Measurements from ENCODE around the gene MYO18B. TPM values are rescaled to one million over a fixed set of nuclear protein-coding genes. Genes with fewer than 3 reads are reported as not detected.

The MYO18B gene
- total RNA-seq, 1 donor from 2014 or later = 1.1 TPM

DNA sequence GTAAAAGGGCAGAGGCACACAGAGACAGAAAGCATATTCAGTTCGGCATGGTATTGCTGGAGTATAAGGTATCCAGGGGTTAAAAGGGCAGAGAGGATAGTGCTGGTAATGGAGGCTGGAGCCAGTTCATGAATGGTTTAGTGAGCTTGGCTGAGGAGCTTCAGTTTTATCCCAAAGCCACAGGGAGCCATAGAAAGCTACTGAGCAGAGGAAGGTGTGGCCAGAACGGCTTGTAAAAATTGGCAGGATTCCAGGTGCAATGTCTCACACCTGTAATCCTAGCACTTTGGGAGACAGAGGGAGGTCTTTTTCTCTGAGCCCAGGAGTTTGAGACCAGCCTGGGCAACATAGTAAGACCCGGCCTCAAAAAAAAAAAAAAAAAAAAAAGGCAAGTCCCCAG, 186.1 kb downstream of the MYO18B start:
- Mint-ChIP-seq H3K4me1 (ENCODE audit: low read depth) (no peaks in the 10 kb centered on the region), H3K36me3 (ENCODE audit: low read depth) (no peaks in the 10 kb centered on the region), H3K4me3 (no peak overlapping the region), H3K9me3 (no peaks in the 10 kb centered on the region), H3K27me3 (ENCODE audit: insufficient read depth) (peaks cover 9% of the 10 kb centered on the region), H3K27ac (no peak overlapping the region)
- no peak for DNase-seq (ENCODE audit: low spot score)
- intact Hi-C loops (cut with micrococcal nuclease) = no loop called here

DNA sequence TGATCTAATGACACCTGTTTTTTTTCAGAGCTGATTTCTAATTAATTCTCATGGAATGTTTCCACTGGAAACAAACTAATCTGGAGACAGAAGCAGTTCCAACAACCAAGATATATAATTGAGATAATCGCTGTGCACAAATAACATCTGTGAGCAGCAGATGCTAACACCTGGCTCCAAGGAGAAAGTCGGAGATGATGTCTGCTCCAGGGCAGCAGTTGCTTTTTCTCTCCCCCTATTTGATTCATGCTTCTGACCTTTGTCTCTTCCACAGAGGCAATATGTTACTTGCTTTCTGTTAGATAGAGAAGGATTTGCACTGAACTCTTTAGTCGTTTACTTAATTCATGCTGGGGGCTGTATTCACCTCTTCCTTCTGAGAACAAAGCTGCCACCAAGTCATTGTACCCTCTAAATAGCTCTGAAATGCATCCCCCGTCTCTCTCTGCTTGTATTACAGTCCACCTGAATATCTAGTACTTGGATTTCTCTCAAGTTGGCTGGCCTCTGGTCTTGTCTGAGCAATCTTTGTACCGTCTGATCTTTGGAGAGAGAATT, 187.4 kb downstream of the MYO18B start:
- Mint-ChIP-seq H3K9me3 (peaks cover 4% of the 10 kb centered on the region), H3K27me3 (ENCODE audit: insufficient read depth) (peaks cover 8% of the 10 kb centered on the region), H3K4me3 (no peak overlapping the region), H3K27ac (no peak overlapping the region), H3K36me3 (ENCODE audit: low read depth) (no peaks in the 10 kb centered on the region), H3K4me1 (ENCODE audit: low read depth) (no peaks in the 10 kb centered on the region)
- no peak for DNase-seq (ENCODE audit: low spot score)
- intact Hi-C loops (cut with micrococcal nuclease) = no loop called here

DNA sequence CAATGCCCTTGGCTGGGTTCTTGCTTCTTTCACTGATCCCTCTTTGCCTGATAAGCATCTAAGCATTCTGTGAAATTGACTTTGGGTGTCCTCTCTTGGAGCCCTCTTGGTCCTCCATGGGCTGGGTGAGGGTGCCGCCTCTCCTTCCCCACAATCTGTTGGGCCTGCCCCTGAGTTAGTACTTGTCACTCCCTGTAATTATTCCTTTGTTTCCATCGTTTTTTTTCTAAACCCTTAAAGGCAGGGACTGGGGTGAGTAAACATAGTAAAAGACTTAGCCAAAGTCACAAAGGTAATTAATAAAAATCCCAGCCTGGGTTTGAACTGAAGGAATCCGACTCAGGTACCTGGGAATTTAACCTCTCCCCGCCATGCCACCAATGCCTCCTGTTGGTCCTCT, 188.1 kb downstream of the MYO18B start:
- Mint-ChIP-seq H3K9me3 (peaks cover 4% of the 10 kb centered on the region), H3K27me3 (ENCODE audit: insufficient read depth) (peaks cover 4% of the 10 kb centered on the region), H3K27ac (no peak overlapping the region), H3K4me3 (no peak overlapping the region), H3K4me1 (ENCODE audit: low read depth) (no peaks in the 10 kb centered on the region), H3K36me3 (ENCODE audit: low read depth) (no peaks in the 10 kb centered on the region)
- intact Hi-C loops (cut with micrococcal nuclease) = no loop called here
- DNase-seq (ENCODE audit: low spot score) = no peak

DNA sequence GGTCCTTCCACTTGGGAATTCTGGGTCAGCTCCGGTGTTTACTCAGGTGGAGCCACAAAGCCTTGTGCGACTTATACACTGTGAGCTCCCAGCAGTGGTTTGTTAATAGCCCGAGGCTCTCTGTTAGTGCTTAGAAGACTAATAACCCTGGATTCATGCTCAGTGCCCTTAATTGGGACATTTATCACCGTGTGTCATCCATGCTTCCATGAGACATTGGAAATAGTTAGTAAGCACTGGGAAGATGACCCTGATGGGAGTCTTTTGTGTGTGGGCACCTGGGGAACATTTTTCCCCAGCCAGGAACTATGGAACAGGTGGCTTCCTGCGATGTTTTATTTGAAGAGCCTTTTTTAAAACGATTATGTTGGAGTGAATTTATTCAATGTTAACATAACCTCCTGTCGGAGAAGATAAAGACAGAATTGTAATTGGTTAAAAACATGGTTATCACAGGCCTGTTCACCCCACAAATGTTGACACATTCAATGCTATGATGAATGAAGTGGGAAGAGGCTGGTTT, 188.9 kb downstream of the MYO18B start:
- Mint-ChIP-seq H3K27ac (no peak overlapping the region), H3K4me1 (ENCODE audit: low read depth) (no peaks in the 10 kb centered on the region), H3K27me3 (ENCODE audit: insufficient read depth) (peaks cover 4% of the 10 kb centered on the region), H3K36me3 (ENCODE audit: low read depth) (no peaks in the 10 kb centered on the region), H3K9me3 (peaks cover 4% of the 10 kb centered on the region), H3K4me3 (no peak overlapping the region)
- DNase-seq (ENCODE audit: low spot score) = no peak
- intact Hi-C loops (cut with micrococcal nuclease) = no loop called here

DNA sequence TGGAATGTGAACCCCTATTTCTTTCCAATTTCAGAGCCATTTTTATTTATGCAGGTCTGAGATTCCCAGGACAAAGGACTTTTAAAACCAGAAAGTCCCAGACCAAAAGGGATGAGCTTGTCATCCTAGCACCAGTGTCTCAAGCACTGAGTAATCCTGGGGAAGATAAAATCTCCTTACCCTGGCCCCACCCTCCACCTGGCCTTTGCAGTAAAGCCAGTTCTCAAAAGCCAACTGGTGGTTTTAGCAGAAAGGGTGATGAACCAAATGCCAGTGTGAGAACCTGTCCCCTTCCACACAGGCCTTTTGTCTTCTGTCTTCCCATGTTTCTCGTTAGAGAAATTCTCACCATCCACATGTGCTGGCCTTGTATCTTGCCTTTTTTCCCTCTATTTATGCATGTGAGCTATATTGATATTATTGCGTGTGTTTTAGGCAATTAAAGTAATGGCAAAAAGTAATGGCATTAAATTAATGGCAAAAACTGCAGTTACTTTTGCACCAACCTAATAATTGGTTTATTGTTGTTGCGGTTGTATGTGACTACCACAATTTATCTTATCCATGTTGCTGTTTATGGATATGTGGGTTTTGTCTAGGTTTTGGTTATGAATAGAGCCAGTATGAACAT, 191.3 kb downstream of the MYO18B start:
- H3K36me3 Mint-ChIP-seq (ENCODE audit: low read depth) = no peaks in the 10 kb centered on the region
- no peaks in the 10 kb centered on the region for H3K4me1 Mint-ChIP-seq (ENCODE audit: low read depth)
- peaks cover 4% of the 10 kb centered on the region for H3K9me3 Mint-ChIP-seq
- H3K27me3 Mint-ChIP-seq (ENCODE audit: insufficient read depth) = peaks cover 4% of the 10 kb centered on the region
- DNase-seq (ENCODE audit: low spot score) = no peak
- intact Hi-C loops (cut with micrococcal nuclease) = no loop called here
- H3K4me3 Mint-ChIP-seq = no peak overlapping the region
- H3K27ac Mint-ChIP-seq = no peak overlapping the region

DNA sequence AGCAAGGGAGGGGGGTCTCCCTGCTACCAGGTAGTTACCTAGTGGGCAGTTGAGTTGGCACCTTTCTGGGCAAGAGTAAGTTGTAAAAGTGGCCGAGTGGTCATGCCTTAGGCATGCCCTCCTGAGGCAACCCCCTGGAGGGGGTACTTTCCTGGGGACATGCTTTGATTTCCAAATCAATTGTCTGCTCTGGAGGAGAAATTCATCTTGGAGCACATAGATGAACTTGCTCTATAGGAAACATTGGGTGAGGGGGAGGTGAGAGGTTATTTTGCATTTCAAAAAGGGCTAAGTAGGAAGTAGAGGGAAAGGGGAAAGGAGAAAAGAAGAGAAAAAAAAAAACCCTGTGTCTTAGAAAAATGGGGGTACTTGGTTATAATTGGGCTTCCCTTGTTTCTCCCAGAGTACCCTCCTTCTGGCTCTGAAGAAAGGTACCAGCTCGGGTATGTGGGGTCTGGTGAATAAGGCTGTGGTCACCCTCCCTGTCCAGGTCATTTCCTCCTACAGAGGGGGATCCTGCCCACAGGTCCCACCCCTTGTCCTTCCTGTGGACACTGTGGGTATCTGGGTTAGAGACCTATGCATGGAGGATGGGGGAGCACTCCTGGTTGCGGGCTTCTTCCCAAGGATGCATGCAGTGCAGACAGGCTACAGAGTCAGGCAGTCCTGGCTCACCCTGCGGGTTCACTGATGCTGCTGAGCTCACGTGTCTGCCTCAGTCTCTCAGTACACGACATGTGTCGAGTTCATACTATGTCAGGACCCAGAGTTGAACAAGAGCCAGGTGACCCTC, 193.5 kb downstream of the MYO18B start:
- H3K36me3 Mint-ChIP-seq (ENCODE audit: low read depth) = no peaks in the 10 kb centered on the region
- DNase-seq (ENCODE audit: low spot score) = no peak
- H3K4me1 Mint-ChIP-seq (ENCODE audit: low read depth) = no peaks in the 10 kb centered on the region
- H3K27me3 Mint-ChIP-seq (ENCODE audit: insufficient read depth) = peaks cover 4% of the 10 kb centered on the region
- H3K4me3 Mint-ChIP-seq = no peak overlapping the region
- intact Hi-C loops (cut with micrococcal nuclease) = no loop called here
- peaks cover 7% of the 10 kb centered on the region for H3K9me3 Mint-ChIP-seq
- H3K27ac Mint-ChIP-seq = no peak overlapping the region

DNA sequence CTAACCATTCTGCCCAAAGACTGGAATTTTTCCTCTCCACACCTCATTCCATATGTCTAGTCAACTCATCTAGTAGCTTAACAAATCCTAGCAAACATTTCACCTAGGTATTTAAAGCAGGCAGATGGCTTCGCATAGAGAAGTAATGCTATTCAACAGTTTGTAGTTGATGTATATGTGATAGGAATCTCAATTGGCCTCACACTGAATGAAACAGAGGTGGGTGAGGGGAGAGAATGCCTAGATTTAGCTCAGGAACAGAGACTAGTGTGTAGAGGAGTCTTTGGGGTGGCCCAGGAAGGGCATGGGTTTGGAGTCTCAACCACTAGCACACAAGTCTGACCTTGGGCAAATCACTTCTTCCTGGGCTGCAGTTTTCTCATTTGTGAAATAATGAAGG, 196.2 kb downstream of the MYO18B start:
- H3K27me3 Mint-ChIP-seq (ENCODE audit: insufficient read depth) = peaks cover 3% of the 10 kb centered on the region
- H3K4me3 Mint-ChIP-seq = no peak overlapping the region
- no peaks in the 10 kb centered on the region for H3K4me1 Mint-ChIP-seq (ENCODE audit: low read depth)
- no peak overlapping the region for H3K27ac Mint-ChIP-seq
- H3K36me3 Mint-ChIP-seq (ENCODE audit: low read depth) = no peaks in the 10 kb centered on the region
- H3K9me3 Mint-ChIP-seq = peaks cover 7% of the 10 kb centered on the region
- intact Hi-C loops (cut with micrococcal nuclease) = no loop called here
- DNase-seq (ENCODE audit: low spot score) = no peak

DNA sequence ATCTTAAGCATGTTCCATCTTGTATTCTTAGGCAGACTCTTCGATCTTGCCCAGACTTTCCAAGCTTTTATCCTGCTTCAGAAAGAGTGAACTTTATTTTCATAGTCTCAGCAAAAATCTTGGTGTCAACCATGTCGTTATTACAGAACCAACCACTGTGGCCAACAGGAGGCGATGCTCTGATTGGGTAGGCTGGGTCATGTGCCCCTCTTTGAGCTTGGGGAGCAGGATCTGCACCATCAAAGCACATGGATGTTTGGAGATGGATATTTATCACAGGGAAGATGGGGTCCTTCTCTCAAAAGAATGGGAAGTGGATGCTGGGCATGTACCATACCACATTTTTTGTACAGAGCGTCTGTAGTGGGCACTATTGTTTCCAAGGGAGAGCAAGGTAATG, 197.4 kb downstream of the MYO18B start:
- peaks cover 3% of the 10 kb centered on the region for H3K9me3 Mint-ChIP-seq
- no peak overlapping the region for H3K27ac Mint-ChIP-seq
- H3K27me3 Mint-ChIP-seq (ENCODE audit: insufficient read depth) = peaks cover 3% of the 10 kb centered on the region
- DNase-seq (ENCODE audit: low spot score) = no peak
- H3K36me3 Mint-ChIP-seq (ENCODE audit: low read depth) = no peaks in the 10 kb centered on the region
- no peak overlapping the region for H3K4me3 Mint-ChIP-seq
- H3K4me1 Mint-ChIP-seq (ENCODE audit: low read depth) = no peaks in the 10 kb centered on the region
- intact Hi-C loops (cut with micrococcal nuclease) = no loop called here

DNA sequence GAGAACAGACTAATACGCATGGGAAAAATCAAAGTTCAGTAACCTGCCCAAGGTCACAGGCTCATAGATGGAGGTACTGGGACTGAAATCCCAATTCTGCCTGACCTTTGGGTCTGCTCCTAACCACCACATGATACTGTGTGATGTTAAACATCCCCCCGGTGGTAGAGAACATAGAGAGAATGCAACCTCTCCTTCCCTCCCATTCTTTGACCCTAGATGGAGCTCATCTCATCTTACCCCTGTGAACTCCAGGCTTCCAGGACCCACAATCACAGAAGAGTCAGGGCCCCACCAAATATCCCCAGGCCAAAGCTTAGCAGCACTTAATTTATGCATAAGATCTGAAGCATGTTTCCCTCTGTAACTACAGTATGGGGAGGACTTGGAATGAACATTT, 198.5 kb downstream of the MYO18B start:
- H3K4me1 Mint-ChIP-seq (ENCODE audit: low read depth) = no peaks in the 10 kb centered on the region
- DNase-seq (ENCODE audit: low spot score) = no peak
- peaks cover 3% of the 10 kb centered on the region for H3K27me3 Mint-ChIP-seq (ENCODE audit: insufficient read depth)
- intact Hi-C loops (cut with micrococcal nuclease) = no loop called here
- H3K27ac Mint-ChIP-seq = no peak overlapping the region
- H3K9me3 Mint-ChIP-seq = peaks cover 3% of the 10 kb centered on the region
- H3K36me3 Mint-ChIP-seq (ENCODE audit: low read depth) = no peaks in the 10 kb centered on the region
- no peak overlapping the region for H3K4me3 Mint-ChIP-seq

DNA sequence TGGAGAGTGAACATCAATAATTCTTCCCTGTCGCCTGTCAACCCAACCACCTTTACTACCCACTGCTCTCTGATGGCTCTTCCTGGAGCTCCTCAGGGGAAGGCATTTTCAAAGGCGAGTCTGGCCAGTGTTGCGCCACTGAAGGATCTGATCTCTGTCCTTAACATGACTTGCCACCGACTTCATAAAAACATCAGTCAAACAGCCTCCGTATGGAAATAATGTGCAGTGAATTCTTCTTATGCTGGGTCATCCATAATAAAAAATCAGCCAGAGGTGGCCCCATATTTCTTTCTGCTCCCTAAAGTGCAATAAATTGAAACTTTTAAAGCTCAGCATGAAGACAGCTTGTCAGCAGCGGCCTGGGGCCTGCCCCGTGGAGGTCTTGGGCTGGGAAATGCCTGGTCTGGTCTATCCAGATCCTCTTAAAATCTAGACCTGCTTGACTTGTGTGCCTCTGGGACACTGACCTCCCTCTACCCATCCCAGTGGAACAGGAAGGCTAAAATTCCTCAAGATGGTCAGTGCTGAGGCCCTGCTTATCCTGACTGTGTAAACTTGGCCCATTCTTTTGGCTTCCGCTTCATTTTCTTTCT, 199.5 kb downstream of the MYO18B start:
- Mint-ChIP-seq H3K4me3 (no peak overlapping the region), H3K27ac (no peak overlapping the region), H3K27me3 (ENCODE audit: insufficient read depth) (peaks cover 3% of the 10 kb centered on the region), H3K36me3 (ENCODE audit: low read depth) (no peaks in the 10 kb centered on the region), H3K4me1 (ENCODE audit: low read depth) (no peaks in the 10 kb centered on the region), H3K9me3 (peaks cover 3% of the 10 kb centered on the region)
- intact Hi-C loops (cut with micrococcal nuclease) = no loop called here
- DNase-seq (ENCODE audit: low spot score) = no peak

DNA sequence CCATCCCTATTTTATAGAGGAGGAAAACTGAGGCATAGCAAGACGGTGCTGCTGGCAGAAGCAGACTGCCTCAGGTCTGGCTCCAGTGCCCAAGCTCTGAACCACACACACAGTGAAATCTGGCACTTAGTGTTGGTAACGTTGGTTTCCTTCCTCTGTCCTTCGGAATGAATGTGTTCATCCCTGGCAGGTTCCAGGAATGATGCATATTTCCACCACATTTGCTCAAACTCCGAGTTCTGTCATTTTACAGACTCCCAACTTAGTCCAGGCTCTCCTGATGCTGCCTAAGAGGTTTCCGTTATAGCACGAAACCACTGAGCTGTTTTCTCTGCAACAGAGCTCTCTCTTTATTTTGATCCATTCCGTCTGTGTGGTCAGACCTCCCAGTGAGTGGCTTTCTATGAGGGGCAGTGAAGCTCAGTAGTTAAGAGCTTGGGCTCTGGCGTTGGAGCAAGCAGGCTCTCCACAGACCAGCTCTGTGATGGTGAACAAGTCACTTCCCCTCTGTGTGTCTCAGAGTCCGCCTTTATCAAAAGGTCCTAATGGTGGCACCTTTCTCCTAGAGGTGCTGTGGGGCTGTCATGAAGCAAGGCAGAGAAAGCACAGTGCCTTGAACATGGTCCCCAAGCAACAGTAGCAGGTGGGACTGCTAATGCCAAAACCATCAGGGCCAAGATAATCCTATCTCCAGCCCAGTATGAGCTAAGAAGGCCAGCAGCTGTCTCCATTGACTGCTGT, 200.3 kb downstream of the MYO18B start:
- Mint-ChIP-seq H3K9me3 (peaks cover 3% of the 10 kb centered on the region), H3K4me3 (no peak overlapping the region), H3K4me1 (ENCODE audit: low read depth) (no peaks in the 10 kb centered on the region), H3K36me3 (ENCODE audit: low read depth) (no peaks in the 10 kb centered on the region), H3K27me3 (ENCODE audit: insufficient read depth) (peaks cover 3% of the 10 kb centered on the region), H3K27ac (no peak overlapping the region)
- intact Hi-C loops (cut with micrococcal nuclease) = no loop called here
- no peak for DNase-seq (ENCODE audit: low spot score)

DNA sequence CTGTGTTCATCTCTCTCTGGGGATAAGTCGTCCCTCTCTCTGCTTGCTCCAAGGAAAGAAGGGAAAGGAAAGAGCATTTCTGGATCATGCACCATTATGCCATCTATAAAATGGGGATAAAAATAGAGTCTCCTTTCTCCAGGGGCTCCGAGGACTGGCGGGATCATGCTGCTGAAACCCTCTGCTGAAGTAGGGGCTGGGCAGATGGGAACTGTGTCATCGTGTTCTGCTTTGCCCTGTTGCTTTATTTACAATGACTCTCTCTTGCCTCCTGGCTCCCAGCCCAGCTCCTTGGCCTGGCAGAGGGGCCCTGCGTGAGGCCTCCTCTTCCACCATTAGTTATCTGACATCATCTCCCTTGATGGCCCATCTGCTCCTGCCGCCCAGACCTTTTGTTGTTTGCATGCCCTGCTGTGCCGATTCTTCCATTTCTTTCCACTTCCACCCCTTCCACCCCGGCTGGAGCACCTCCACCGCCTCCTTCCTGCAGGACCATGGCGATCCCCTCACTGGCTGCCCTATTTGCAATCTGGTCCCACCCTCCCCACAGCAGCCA, 200.9 kb downstream of the MYO18B start:
- no peaks in the 10 kb centered on the region for H3K4me1 Mint-ChIP-seq (ENCODE audit: low read depth)
- H3K9me3 Mint-ChIP-seq = peaks cover 3% of the 10 kb centered on the region
- no peak for DNase-seq (ENCODE audit: low spot score)
- H3K27ac Mint-ChIP-seq = no peak overlapping the region
- no peaks in the 10 kb centered on the region for H3K36me3 Mint-ChIP-seq (ENCODE audit: low read depth)
- intact Hi-C loops (cut with micrococcal nuclease) = no loop called here
- peaks cover 3% of the 10 kb centered on the region for H3K27me3 Mint-ChIP-seq (ENCODE audit: insufficient read depth)
- H3K4me3 Mint-ChIP-seq = no peak overlapping the region

Data from activated T-helper 1 cell treated with anti-CD3 and anti-CD28 coated beads, Interleukin-12 subunit alpha, Interleukin-12 subunit beta, Interleukin-2, Interleukin-4 antibody, amounts not matched to agents 30 ng/mL and 10 ng/mL and 1 ng/mL, durations not matched to agents 14 hours and 24 hours and 36 hours (primary cell).